Right forelimb (tissue), 1 donor: ENCODE data around the gene SETD7.

Source experiments
- DNase-seq: peaks from one replicate; pipeline ENCODE4 v3.0.0-alpha.2; 2018

The SETD7 gene

DNA sequence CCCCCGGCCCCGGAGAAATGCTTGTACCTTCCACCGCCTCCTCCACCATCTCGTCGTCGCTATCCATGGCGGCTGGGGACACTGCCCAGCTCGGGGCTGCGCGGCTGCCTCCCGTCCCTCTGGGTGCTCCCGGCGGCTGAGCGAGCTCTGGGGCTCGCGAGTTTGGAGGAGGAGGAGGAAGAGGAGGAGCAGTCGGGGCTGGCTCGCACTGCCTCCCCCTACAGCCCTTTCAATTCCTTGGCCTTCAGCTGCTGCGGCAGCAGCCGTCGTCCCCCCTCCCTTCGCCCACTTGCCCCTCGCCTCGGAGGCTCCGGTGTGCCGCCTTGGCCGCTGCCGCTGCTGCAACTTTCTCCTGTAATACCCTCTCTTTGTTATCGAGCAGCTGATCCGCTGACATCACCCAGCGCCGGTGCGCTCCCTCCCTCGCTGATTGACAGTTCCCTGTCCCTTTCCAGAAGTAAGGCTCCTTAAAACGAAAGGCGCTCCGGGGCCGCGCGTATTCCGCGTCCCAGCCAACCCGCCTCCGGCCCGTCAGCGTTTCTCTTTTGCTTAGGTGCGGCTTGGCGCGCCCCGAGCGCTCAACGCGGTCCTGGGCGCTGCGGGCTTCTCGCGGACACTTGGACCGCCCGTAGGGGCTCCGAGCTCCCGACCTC lies at the start of gene SETD7:
Gene SETD7 (minus strand): TSS at position 149 of the 653 bp plus-strand sequence. CDS start 82 bp downstream, at position 67.
- DNase-seq: peak; percentile 91

GRCh38 chr4:139605516-139605915 lies 49.5 kb upstream of the SETD7 start:
- no peak for DNase-seq

DNA sequence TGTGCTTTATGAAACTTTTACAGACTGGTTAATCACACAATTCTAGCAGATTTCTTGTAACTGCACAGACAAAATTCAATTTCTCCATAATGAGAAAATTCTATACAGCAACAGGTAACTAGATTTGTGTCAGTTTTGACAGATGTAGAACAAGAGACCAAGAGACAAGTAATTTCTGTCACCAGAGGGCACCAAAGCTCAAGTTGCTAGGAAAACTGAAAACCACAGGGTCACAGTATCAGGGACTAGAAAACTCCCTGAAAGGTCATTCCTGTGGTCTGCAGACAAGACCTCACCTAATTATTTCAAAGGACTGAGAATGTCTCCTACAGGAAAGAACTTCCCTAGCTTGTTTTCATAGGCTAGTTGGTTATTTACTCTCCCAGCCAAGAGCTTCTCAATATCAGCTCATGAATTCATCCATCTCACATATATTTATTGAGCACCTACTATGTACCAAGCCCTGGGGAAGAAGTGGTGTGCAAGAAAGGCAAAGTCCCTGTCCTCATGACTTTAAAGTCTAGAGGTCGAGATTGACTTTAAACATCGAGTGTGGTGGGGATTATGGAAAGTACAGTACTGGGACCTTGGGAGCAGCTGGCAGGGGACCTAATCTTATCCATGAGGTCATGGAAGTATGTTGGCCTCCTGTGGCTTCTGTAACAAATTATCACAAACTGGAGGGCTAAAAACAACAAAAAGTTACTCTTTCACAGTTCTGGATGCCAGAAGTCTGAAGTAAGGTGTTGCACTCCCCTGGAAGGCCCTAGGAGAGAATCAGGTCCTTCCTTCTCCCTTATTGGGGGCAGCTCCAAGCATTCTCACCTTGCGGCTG lies 47.8 kb upstream of the SETD7 start:
- DNase-seq: no peak

DNA sequence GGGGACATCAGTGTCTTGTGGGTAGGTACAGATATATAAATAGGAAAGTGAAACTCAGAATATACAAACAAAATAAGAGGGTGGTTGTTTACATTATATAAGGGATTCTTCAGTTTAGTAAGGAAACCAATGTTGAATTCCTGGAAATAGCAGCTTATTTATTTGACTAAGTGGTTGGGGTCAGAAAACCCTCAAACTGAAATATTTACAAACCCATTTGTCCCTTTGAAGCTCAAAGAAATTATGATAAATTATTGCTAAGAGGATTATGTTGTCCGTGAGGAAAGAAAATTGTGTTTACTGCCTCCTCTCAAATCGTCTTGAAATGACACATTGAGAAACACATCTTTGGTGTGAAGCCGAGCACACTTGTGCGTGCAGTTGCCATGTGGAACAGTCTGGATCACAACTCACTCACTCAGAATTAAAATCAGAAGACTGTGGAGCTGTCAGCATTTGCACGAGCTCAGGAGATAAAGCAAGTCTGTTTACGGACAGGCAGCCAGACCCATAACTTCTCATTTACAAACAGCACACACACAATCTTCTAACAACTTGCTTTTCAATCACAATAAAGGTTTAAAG lies 46.8 kb upstream of the SETD7 start:
- DNase-seq: no peak

- no peak for DNase-seq
Measured at GRCh38 chr4:139600662-139601061, 44.6 kb upstream of the SETD7 start.

DNA sequence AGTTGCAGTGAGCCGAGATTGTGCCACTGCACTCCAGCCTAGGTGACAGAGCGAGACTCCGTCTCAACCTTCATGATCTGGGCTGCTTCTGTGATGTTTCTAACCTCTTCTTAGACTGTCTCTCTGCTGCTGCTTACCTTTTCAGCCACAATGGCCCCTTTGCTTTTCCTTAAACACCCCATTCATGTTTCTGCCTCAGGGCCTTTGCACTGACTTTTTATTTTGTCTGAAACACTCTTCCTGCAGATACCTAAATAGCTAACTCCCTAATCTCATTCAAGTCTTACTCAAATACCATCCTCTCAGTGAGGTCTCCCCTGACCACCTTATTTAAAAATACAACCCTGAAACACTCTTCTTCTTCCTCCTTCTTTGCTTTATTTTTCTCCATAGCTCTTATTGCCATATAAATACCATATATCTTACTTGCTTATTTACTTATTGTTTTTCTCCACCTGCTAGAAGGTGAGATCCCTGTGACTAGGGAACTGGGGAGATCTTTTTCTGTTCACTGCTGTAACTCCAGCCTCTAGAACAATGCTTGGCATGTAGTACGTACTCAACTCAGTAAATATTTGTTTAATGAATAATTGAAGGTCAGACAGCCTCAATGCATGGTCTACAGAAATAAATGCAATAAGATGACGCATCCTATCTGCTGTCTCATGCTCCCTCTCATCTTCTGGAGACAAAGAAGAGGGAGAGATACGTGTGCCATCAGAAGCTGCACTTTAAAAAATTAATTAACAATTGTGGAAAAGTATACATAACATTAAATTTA lies 43.8 kb upstream of the SETD7 start:
- DNase-seq: no peak

DNA sequence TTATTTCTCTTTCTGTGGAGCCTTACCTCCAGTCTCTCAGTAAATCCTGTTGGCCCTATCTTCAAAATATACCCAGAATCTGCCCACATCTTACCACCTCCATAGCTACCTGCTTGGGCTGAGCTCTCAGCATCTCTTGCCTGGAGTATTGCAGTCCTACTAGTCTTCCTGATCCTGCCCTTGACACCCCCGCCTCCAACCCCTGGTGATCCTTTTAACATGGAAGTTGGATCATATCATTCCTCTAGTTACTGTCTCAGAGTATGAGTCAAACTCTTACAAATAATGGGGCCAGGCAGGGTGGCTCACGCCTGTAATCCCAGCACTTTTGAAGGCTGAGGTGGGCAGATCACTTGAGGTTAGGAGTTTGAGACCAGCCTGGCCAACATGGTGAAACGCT lies 43.1 kb upstream of the SETD7 start:
- no peak for DNase-seq

- no peak for DNase-seq
Measured at GRCh38 chr4:139596684-139597279, 40.8 kb upstream of the SETD7 start.

DNA sequence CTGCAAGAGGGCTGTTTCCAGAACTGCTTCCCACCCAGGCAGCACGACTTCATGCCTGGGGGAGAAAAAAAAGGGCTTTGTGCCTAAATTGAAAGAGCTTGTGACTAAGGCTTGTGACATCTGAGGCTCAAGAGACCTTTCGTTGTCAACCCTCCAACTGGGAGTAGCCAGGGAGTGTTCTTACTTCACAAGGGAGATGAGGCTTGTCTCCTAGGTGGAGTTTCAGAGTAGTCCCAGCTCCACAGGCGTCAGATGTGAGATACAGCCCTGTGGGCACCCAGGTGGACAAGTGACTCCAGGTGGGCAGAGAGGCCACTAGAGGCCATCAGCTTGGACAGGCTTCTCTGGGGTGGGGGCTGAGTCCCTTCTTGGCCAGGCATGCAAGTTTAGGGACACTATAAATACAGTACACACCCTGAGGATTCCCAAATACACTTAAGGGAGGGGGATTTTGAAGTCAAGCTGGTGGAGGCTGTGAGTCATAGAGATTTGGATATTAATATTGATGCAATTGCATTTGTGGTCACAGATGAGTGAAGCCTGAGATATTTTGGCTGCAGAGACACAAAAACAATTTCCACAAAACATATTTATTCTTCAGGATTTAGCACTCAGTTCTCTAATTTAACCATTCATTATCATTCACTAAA lies 40.1 kb upstream of the SETD7 start:
- DNase-seq: no peak

DNA sequence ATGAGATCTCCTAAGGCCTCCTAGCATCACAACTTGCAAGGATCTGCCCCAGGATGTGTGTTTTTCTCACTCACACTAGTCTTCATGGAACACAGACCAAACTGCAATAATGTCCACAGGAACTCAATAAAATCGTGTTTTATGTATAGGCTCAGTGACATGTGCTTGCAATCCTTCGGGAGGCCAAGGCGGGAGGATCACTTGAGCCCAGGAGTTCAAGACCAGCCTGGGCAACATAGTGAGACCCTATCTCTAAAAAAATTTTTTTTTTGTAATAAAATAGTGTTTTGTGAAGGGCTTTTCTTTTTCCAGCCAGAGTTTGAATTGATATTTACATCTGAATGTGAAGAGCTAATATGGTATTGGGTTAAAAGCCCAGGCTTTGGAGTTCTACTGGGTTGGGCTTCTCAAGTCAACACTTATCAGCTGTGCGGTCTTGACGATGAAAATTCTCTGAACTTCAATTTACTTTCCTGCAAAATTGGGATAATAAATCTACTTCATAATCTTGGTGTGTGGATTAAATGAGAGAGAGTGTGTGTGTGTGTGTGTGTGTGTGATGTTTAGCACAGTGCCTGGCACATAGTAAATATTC lies 38.7 kb upstream of the SETD7 start:
- DNase-seq: no peak

- no peak for DNase-seq
Measured at GRCh38 chr4:139593091-139593564, 37.1 kb upstream of the SETD7 start.

DNA sequence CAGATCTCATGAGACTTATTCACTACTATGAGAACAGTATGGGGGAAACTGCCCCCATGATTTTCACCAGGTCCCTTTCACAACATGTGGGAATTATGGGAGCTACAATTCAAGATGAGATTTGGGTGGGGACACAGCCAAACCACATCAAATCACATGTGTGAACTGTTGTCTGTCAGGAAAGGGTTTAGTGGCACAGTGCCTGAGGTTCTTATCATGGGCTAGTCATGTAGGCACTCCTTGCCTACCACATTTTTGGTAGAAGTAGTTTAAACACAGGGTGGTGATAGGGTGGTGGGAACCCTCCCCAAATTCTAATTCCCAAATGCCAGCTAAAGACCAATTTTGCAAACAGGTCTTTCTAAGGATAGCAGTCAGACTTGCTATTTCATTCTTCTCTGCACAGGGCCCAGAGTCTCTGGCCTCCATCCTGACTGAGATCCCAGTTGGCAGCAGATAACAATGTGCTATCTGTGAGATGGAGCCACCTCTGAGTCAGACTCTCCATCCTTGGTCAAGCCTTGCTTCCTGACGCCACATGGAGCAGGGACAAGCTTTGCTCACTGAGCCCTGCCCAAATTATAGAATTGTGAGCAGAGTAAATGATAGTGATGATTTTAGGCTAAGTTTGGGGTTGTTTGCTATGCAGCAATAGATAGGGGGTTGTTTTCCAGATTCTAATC lies 33.5 kb upstream of the SETD7 start:
- DNase-seq: no peak

DNA sequence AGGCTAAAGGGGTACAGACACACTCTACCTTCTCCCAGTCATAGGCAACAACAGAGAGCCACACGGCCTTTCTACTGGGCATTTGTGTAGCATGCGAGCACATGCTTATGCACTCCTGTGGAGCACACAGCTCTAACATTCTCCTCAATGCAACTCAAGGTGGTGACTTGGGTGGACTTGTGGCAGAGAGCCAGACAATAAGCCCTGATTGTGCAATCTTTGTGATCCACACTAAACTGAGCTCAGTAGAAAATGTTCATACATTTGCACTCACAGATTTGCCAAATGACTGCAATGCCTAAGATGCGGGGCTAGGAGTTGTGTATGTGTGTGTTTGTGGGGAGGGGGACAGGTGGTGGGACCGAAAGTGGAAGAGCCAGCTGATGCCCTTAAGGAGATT lies 31.4 kb upstream of the SETD7 start:
- DNase-seq: no peak

DNA sequence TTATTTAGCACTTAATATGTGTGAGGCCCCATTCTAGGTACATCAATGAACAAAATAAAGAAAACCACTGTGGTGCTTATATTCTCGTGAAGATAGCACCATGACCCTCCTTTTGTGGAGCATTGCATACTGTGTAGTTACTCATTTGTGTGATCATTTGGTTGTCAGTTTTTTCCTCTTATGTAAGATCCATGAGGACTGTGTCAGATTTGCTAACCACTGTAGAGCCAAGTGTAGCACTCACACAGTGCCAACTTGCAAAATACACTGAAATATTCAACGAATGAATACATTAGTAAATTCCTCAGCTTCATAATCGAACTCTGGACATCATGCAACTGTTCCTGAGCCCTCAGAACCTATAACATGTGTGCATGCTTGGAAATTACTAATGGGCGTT lies 29.5 kb upstream of the SETD7 start:
- no peak for DNase-seq

- no peak for DNase-seq
Measured at GRCh38 chr4:139584784-139585183, 28.8 kb upstream of the SETD7 start.

DNA sequence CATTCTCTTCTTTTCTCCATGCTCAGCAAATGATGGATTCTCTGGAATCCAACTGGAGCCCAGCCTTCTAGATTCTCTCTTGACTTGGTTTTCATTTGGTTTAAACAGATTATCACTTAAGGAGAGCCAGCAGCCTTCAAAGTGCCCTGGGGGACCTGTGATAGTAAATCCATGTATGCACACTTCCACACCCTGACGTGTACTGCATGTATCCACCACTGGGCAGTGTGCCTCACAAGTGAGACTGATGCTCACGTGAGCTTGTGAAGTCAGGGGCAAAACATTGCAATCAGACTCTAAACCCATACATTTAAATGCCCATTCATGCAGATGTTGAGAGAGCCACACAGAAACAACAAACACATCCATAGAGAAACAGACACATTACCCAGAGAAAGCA lies 28.0 kb upstream of the SETD7 start:
- no peak for DNase-seq

DNA sequence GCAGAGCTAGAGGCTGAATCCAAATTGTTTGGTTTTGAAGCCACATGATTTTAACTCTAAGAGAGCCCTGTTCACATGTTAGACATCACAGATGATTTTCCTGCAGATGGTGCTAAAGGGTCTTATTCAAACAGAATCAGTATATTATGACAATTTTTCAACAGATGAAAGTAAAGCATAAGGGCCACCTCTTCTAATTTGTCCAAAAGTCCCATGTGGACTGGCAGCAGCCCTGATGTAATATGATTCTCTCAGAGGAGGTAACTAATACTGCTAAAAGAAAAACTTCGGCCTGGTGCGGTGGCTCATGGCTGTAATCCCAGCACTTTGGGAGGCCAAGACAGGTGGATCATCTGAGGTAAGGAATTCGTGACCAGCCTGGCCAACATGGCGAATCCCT lies 26.0 kb upstream of the SETD7 start:
- DNase-seq: no peak

DNA sequence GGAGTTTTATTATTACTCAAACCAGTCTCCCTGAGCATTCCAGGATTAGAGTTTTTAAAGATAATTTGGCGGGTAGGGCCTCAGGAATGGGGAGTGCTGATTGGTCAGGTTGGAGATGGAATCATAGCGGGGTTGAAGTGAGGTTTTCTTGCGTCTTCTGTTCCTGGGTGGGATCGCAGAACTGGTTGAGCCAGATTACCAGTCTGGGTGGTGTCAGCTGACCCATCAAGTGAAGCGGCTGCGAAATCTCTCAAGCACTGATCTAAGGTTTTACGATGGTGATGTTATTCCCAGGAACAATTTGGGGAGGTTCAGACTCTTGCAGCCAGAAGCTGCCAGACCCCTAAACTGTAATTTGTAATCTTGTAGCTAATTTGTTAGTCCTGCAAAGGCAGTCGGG lies 25.1 kb upstream of the SETD7 start:
- DNase-seq: no peak

GRCh38 chr4:139576219-139576618 lies 20.2 kb upstream of the SETD7 start:
- no peak for DNase-seq

GRCh38 chr4:139575072-139575471 lies 19.1 kb upstream of the SETD7 start:
- no peak for DNase-seq

- DNase-seq: no peak
Measured at GRCh38 chr4:139574641-139575040, 18.6 kb upstream of the SETD7 start.
